ENCODE measurements around the gene NSMCE1.

DNA sequence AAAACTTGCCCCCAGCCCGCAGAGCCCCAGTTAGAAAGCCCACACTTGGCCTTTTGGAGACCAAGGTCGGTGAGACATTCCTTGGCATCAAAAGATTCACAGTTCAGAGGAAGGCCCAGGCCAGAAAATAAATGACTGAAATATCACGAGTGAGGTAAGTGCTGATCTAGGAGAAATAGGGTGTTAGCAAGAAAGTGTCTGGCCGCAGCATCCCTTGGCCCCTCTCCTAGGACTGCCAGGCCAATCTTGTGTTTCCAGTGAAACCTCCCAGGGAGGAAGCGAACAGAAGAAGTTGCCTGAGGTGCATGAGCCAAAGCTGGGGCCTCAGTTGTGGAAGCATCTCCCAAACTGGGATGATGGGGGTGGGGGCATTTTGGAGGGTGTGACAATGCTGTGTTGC lies 22.5 kb upstream of the NSMCE1 start:
- TF ChIP-seq EP300 (IDR thresholded peaks at IDR 0.05): no peak
- TF ChIP-seq, protein P1, sequence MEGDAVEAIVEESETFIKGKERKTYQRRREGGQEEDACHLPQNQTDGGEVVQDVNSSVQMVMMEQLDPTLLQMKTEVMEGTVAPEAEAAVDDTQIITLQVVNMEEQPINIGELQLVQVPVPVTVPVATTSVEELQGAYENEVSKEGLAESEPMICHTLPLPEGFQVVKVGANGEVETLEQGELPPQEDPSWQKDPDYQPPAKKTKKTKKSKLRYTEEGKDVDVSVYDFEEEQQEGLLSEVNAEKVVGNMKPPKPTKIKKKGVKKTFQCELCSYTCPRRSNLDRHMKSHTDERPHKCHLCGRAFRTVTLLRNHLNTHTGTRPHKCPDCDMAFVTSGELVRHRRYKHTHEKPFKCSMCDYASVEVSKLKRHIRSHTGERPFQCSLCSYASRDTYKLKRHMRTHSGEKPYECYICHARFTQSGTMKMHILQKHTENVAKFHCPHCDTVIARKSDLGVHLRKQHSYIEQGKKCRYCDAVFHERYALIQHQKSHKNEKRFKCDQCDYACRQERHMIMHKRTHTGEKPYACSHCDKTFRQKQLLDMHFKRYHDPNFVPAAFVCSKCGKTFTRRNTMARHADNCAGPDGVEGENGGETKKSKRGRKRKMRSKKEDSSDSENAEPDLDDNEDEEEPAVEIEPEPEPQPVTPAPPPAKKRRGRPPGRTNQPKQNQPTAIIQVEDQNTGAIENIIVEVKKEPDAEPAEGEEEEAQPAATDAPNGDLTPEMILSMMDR (IDR thresholded peaks at IDR 0.05): no peak
